ENCODE measurements around the gene MSANTD3. TPM values are rescaled to one million over a fixed set of nuclear protein-coding genes. Genes with fewer than 3 reads are reported as not detected.
"Not testable (repeated sequence)": the region's sequence is repeated elsewhere in the genome, so short reads cannot be mapped to it uniquely, and the experiment has no call there.

Gene MSANTD3
- total RNA-seq, 1 experiment from 2014 or later: 91.1 TPM

DNA sequence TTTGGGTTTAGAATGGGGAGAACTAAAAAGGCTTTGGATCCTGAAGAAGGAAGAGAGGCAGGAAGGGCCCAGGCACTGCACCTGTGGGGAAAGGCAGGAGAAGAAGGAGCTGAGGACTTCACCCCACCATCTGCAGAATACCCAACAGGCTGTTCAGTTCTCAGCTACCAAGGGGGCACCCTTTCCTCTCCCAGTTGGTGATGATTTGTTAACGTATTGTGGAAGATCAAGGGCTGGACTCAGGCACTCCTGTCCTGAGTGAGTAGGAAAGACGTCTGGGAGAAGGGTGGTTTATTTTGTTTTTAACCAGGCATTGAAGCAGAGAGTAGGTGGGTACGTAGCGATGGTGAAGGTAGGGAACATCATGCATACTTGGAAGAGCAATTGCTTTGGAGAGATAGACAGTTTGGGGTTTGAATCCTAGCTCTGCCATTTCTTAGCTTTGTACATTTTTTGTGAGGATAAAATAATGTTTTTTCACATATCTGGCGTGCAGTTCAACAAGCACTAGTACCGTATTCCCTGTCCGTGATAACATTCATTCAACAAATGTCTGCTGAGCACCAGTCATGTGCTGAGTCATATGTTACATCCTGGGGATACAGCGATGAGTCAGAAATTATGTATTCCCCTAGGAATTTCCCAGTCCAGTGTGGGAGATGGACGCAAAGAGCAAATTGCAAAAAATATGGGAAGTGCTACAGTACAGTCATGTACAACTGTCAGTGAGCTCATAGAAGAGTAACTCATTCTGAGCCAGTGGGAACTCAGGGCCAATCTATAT lies 2.1 kb downstream of the MSANTD3 start:
- DNase-seq (ENCODE audit: low read depth): peak; percentile 100

DNA sequence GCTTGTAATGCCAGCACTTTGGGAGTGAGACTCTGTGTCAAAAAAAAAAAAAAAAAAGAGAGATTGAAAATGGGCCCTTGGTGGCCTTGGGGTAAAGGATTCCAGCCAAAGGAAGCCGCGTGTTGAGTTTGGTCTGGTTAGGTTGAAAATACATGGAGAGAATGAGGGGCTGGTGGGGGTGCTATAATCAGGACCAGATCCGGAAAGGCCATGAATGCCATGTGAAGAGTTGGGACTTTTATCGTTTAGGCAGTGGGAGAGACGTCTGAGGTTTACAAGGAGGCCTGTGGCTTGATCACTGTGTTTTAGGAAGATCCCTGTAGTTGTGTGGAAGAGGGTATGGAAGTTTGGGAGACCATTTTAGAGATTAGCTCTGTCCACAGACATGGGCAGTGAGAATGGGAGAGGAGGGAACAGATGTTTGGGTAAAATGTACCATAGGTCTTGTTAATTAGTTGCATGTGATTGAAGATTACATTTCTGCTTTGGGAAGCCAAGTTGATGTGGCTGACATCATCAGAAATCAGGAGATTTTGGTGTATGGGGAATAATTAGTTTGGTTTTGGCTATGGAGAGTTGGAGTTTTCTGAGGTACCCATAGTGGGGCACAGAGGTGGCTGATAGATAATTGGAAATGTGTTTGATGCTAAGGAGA lies 3.5 kb downstream of the MSANTD3 start:
- no peak for DNase-seq (ENCODE audit: low read depth)

DNA sequence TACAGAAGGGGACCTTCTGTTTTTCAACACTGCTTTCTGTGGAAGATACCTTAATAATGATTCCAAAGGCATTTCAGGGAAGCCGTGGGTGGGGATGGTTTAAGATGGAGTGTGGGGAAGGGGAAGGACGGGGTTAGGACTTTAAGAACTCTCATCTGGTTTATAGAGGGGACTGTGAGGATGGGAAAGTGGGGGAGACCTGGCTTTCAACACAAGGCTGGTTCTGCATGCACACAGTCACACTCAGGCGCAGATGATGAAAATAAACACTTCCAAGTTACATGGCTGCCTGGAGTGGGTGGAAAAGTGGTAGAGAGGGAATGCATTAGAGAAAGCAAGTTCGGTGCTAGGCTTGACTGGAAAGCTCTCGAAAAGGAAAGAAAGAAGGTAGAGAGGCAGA lies 4.9 kb downstream of the MSANTD3 start:
- no peak for DNase-seq (ENCODE audit: low read depth)

DNA sequence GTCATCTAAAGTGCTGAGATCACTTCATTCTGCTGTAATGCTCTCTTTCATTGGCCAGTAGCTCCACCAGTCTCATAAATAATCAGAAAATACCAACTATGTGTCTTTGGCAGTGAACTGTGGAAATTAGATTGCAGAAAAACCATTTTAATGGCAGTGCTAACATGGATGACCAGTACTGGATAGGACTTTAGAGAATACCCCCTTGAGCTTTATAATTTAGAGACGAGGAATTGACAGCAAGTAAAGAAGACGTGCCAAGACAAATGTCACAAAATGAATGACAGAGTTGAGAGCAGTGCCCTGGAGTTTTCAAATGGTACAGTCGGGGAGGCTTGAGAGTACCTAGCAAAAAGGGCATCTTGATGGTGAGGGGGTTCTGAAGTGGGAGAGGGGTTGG lies 5.8 kb downstream of the MSANTD3 start:
- no peak for DNase-seq (ENCODE audit: low read depth)

DNA sequence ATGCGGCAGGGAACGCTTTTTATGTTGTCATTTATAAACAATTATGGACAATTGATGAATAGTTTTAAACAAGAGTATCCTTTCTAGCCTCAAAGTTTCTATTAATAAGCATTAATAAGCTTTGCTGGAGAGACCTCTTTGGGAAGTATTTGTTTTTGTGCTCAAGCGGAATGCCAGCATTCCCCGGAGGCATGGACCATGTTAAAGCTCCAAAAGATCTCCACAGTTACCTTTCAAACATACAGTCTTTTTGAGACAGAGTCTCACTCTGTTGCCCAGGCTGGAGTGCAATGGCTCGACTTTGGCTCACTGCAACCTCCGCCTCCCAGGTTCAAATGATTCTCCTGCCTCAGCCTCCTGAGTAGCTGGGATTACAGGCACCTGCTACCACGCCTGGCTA lies 9.6 kb downstream of the MSANTD3 start:
- no peak for DNase-seq (ENCODE audit: low read depth)

DNA sequence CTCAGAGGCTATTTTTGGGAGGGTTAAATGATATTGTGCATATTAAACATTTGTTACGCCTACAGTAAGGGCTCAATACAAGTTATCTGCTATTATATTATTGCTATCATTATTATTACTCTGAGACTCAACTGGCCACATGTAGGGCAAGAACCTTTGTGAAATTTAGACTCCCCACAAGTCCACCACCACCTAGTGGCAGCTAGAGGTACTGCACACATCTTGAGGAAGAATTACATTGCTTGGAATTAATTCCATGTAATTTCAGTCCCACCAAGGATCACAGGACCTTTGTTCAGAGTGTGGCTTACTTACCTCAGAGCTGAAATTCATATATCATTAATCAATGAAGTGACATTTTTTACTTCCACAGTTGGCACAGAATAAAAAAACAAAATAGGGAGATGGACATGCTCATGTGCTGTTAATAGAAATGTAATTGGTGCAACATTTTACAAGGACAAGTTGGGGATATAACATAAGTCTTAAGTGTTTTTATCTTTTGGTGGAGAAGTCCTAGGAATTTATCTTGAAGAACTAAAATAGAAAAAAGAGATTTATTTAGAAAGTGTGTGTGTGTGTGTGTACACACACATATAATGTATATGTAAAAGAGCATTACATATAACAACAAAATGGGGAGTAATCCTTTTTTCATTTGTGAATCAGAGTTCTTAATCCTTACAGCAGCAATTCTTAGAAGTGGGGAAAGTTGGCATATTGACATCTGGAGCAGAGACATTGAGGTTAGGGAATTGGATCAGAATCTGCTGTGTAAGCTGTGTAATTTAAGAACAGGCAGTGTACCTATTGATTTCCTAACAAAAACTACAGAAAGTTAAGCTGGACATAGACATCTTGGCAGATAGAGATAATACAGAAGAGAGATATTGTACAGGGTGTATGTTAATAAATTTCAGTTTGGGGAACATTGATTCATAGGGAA lies 11.2 kb downstream of the MSANTD3 start:
- peak; percentile 78 for DNase-seq (ENCODE audit: low read depth)

DNA sequence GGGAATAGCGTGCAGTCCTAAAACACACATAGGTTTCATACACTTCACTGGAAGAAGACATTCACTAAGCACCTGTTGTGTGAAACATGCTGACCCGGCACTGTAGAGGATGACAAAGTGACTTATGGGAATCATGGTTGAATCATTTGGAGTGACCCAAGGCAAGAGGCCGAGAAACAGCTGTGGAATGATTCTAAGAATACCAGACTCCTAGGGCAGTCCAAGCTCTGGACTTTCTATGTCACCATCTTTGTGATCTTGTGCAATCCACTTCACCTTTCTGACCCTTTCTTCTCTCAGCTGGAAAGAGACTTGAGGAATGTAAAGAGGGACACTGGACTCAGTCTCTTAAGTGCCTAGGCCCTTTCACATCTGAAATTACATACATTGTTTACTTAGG lies 13.1 kb downstream of the MSANTD3 start:
- DNase-seq (ENCODE audit: low read depth): peak; percentile 93

GRCh38 chr9:100440487-100440886 lies 13.5 kb downstream of the MSANTD3 start:
- not testable (repeated sequence) for DNase-seq (ENCODE audit: low read depth)

GRCh38 chr9:100441911-100442361 lies 15.0 kb downstream of the MSANTD3 start:
- DNase-seq (ENCODE audit: low read depth): no peak

- peak; percentile 25 for DNase-seq (ENCODE audit: low read depth)
These were observed 17.1 kb downstream of the MSANTD3 start for GRCh38 chr9:100443781-100444768.

GRCh38 chr9:100445161-100445902 lies 18.4 kb downstream of the MSANTD3 start:
- no peak for DNase-seq (ENCODE audit: low read depth)

DNA sequence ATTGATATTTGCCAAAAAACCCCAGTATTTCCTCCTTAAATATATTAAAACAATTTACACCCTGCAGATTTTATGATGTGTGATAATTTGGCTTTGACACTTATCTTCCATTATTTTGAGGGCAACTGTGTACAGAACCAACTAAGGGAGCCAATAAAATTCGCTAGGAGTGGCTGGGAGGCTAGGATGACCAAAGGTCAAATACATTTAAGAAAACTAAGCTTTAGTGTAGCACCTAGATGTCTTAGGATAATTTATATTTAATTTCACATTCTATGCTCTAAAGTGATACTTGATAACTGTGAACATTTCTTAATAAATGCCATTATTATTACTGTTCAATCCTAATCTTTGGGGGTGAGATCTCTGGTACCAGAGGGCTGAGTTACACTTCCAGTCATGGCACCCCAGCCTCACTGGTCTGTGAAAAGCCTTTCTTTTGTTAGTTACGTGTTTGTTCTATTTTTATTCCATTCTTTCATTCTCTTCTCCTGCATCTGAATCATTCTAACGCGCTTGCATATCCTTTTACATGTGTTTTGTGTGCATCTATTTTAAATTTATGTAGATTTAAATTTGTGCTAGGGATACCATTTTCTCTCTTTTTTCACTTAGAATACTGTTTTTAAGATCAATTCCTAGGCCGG lies 19.1 kb downstream of the MSANTD3 start:
- no peak for DNase-seq (ENCODE audit: low read depth)

GRCh38 chr9:100447041-100447440 lies 20.1 kb downstream of the MSANTD3 start:
- DNase-seq (ENCODE audit: low read depth): no peak

GRCh38 chr9:100448266-100448665 lies 21.3 kb downstream of the MSANTD3 start:
- no peak for DNase-seq (ENCODE audit: low read depth)

DNA sequence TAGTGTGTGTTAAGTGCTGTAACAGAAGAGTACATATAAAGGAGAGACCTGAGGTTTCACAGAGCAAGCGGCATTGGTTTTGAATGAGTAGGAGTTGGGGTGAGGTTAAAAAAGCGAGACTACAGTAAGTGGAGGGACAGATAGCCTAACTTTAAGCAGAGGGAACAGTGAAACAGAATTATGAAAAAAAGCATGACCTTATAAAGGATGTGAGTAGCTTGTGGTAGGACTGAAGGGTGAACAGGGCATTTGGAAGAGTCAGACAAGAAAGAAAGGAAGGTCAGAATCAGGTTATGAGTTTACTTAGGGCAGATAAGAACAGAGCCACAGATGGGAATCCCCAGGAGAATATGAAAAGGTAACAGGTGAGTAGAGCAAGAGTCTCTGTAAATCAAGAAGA lies 22.5 kb downstream of the MSANTD3 start:
- no peak for DNase-seq (ENCODE audit: low read depth)

GRCh38 chr9:100452894-100453293 lies 26.0 kb downstream of the MSANTD3 start:
- no peak for DNase-seq (ENCODE audit: low read depth)

DNA sequence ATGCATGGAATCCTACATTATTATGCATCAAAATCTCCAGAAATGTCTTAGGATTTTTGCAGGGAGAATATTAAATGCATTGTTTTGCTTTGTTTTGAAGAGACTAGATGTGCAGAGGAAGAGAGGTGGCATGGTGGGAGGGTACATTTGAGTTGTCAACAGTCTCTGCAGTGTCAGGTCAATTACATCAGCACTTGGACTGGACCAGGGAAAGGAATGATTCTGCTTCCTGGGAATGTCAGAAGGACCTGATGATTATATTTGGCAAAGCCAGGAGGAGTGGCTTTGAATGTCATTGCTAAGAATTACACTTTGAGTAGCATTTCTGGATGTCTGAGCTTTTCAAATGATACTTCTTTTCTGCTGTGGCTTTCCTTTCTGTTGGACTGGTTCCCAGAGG lies 28.5 kb downstream of the MSANTD3 start:
- no peak for DNase-seq (ENCODE audit: low read depth)

DNA sequence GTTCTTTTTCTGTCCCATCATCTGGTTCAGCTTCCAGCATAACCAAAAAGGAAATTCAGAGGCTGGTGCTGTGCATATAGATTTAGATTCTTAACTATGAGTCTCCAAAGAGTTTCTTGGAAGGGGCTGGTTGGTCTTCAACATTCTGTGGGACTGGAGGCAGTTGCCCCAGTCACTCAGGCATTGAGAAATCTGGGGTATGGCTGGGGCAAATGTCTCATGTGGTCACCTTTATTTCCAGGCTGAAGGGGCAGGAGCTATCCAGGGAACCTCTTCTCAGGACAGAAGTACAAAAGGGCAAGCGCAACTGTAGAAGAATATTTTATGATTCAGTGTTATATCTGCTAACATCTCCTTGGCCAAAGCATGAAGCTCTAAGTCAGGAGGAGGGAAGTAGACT lies 30.6 kb downstream of the MSANTD3 start:
- no peak for DNase-seq (ENCODE audit: low read depth)

DNA sequence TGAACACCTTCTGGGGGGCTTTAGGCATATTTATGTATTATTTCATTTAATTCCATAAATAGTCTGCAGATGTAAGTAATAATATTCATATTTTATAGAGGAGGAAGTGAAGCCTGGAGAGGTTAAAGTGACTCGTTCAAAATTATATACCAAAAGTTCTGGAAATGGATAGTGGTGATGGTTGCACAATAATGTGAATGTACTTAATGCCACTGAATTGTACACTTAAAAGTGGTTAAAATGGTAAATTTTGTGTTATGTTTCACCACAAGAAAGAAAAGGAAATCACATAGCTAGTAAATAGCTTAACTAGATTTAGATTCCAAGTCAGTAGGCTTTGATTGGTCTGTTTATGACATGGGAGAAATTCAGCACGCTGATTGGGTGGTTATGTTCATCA lies 33.0 kb downstream of the MSANTD3 start:
- DNase-seq (ENCODE audit: low read depth): no peak

GRCh38 chr9:100465274-100465673 lies 38.3 kb downstream of the MSANTD3 start:
- DNase-seq (ENCODE audit: low read depth): no peak

Measured in LHCN-M2 (cell line).